ENCODE data around the gene KLHL41. TPM values are rescaled to one million over a fixed set of nuclear protein-coding genes. Genes with fewer than 3 reads are reported as not detected.
A peak's percentile ranks its signal among the peaks of the same experiment; 100 is the strongest.
"Not testable (repeated sequence)": the region's sequence is repeated elsewhere in the genome, so short reads cannot be mapped to it uniquely, and the experiment has no call there.

Gene KLHL41
- total and polyA plus RNA-seq, 8 donors: 0.37 to 3.7 (median 1.5) TPM; not detected in 4

DNA sequence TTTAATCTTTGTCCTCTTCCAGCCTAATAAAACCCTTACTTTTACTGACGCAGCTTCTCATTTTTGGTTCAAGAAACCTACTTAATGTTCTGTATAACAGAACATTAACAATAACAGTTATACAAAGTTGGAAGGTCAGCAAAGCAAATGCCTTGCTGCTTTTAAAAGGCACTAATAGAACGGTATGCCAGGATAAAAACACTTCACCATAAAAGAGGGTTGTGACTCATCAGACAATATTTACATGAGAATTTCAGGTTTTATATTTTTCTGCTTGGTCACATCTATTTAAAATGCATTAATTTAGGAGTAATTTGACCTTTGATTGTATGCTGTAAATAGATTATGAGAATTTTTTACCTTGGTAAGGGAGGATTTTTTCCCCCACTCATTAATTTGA is 3.0 kb downstream of the KLHL41 start:
- intact Hi-C loops (cut with DNase I; ENCODE audit: low total_unique reads): no loop called here

DNA sequence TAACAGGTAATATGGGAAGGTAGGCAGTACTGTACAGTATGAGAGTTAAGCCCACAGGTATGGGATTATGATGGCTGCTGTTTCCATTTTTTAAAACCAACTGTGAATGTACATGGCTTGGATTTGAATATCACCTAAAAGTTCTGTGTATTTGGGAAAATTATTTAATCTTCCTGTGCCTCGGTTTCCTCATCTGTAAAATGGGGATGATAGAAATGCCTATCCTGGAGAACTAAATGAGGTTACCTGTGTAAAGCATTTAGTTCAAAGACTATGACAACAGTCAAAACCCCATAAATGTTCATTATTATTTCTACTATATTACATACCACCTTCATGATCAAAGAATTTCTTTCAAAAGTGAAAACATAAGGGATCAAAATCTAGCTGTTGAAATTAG is 3.6 kb downstream of the KLHL41 start:
- H3K4me1 ChIP-seq: peaks cover 0 to 36% (median under 1%) of the 10 kb centered on the region in 4 donors
- no peak overlapping the region for H3K4me3 ChIP-seq
- H3K36me3 ChIP-seq: no peaks in the 10 kb centered on the region
- TF ChIP-seq POLR2A (IDR thresholded peaks at IDR 0.05) (no peak), EP300 (IDR thresholded peaks at IDR 0.05) (no peak), CTCF (IDR thresholded peaks at IDR 0.05) (no peak), POLR2AphosphoS5 (IDR thresholded peaks at IDR 0.05) (no peak)
- H3K9me3 ChIP-seq: no peaks in the 10 kb centered on the region
- intact Hi-C loops (cut with DNase I; ENCODE audit: low total_unique reads): no loop called here
- WGBS, 5 donors: 89 to 100% (median 97%) methylated on average over 1 of the region's 1 CpG
- no peak for DNase-seq
- H3K27ac ChIP-seq: no peak overlapping the region
- no peaks in the 10 kb centered on the region for H3K27me3 ChIP-seq

More for the DNA sequence above, 3.0 kb downstream of the KLHL41 start:
- no peak overlapping the region for H3K4me3 ChIP-seq
- H3K4me1 ChIP-seq: peaks cover 0 to 41% (median 5%) of the 10 kb centered on the region in 4 donors
- WGBS, 5 donors: 54 to 57% (median 55%) methylated on average over 2 of the region's 2 CpGs
- no peaks in the 10 kb centered on the region for H3K27me3 ChIP-seq
- H3K27ac ChIP-seq: no peak overlapping the region
- TF ChIP-seq EP300 (IDR thresholded peaks at IDR 0.05) (no peak), POLR2A (IDR thresholded peaks at IDR 0.05) (no peak), CTCF (IDR thresholded peaks at IDR 0.05) (no peak), POLR2AphosphoS5 (IDR thresholded peaks at IDR 0.05) (no peak)
- peak in 1 of 2 donors; percentile 5 for DNase-seq
- no peaks in the 10 kb centered on the region for H3K36me3 ChIP-seq
- no peaks in the 10 kb centered on the region for H3K9me3 ChIP-seq

DNA sequence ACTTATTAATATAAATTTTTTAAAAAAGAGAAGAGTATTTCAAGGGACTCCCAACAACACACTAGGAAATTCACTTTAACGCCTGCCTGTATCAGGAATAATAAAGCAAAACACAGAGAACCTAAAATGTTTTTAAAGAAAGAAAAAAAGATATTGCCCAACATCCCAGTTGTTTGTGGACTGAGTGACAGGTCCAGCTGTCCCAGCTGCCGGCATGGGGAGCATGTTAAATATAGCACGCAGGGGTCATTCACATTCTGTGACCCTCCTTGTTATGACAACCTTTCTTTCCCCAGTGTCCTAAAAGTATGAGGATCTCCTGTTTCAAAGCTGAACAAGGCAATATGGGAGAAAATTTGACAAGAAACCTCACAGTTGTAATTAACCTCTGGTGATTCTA is 4.4 kb downstream of the KLHL41 start:
- peaks cover 0 to 29% (median 0%) of the 10 kb centered on the region in 4 donors for H3K4me1 ChIP-seq
- peak in 1 of 2 donors; percentile 5 for DNase-seq
- H3K27ac ChIP-seq: no peak overlapping the region
- intact Hi-C loops (cut with DNase I; ENCODE audit: low total_unique reads): no loop called here
- WGBS, 5 donors: 70 to 85% (median 79%) methylated on average over 3 of the region's 3 CpGs
- no peak for TF ChIP-seq CTCF (IDR thresholded peaks at IDR 0.05)
- TF ChIP-seq EP300 (IDR thresholded peaks at IDR 0.05): no peak
- TF ChIP-seq POLR2A (IDR thresholded peaks at IDR 0.05): no peak
- no peak for TF ChIP-seq POLR2AphosphoS5 (IDR thresholded peaks at IDR 0.05)
- H3K27me3 ChIP-seq: no peaks in the 10 kb centered on the region
- no peak overlapping the region for H3K4me3 ChIP-seq
- H3K9me3 ChIP-seq: no peaks in the 10 kb centered on the region
- H3K36me3 ChIP-seq: no peaks in the 10 kb centered on the region

GRCh38 chr2:169514758-169515157 is 5.3 kb downstream of the KLHL41 start:
- H3K27me3 ChIP-seq; H3K9me3 ChIP-seq; H3K36me3 ChIP-seq; DNase-seq; intact Hi-C loops (cut with DNase I; ENCODE audit: low total_unique reads); H3K27ac ChIP-seq; H3K4me3 ChIP-seq: not testable (repeated sequence)
- peaks cover 0 to 23% (median 0%) of the 10 kb centered on the region in 4 donors for H3K4me1 ChIP-seq
- WGBS, 5 donors: 95 to 97% (median 96%) methylated on average over 7 of the region's 7 CpGs

- H3K36me3 ChIP-seq; H3K27ac ChIP-seq; H3K4me3 ChIP-seq; intact Hi-C loops (cut with DNase I; ENCODE audit: low total_unique reads); DNase-seq; H3K27me3 ChIP-seq; H3K9me3 ChIP-seq: not testable (repeated sequence)
- peaks cover 0 to 16% (median 0%) of the 10 kb centered on the region in 4 donors for H3K4me1 ChIP-seq
- WGBS, 5 donors: 93 to 95% (median 94%) methylated on average over 10 of the region's 10 CpGs
Measured at GRCh38 chr2:169516488-169516995, 7.0 kb downstream of the KLHL41 start.

Measured in stomach (tissue), 9 donors.